Stimulated activated naive CD8-positive, alpha-beta T cell treated with anti-CD3 and anti-CD28 coated beads, Interleukin-15, Interleukin-2, amounts not matched to agents 100 U/mL and 50 U/mL, for 24 hours (primary cell): ENCODE results near the gene PDZD2.
"Not testable (repeated sequence)": the region's sequence is repeated elsewhere in the genome, so short reads cannot be mapped to it uniquely, and the experiment has no call there.

ENCODE experiments used
- ATAC-seq: fragments of 150-1000 bp; cut with Tn5 transposase; one replicate; pipeline ENCODE4 v1.10.0; 2021
- DNase-seq: peaks from one replicate; pipeline ENCODE4 v3.0.0; 2021

Gene PDZD2

GRCh38 chr5:31935496-31936369, 296.8 kb downstream of the PDZD2 start:
- no peak for DNase-seq
- ATAC-seq: no peak

DNA sequence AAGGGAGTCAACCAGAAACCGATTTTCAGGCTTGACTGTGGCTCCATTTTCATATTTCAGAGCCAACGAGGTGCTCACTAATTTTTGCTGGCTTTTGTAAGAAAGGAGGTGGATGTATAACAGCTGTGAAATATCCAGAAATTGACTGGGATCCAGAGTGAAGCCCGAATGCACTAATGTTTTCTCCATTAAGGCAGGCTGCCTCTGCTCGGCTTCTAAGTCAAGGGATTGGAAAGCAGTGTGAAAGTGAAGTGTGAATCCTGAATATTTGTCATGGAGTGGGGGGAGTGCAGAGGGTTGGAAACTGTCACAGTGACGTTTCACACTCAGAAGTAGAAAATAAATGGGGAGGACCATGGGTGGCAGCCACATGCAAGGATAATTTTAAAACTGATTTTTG, 297.8 kb downstream of the PDZD2 start:
- no peak for ATAC-seq
- no peak for DNase-seq

- ATAC-seq (no peak), DNase-seq (no peak)
These were observed 298.3 kb downstream of the PDZD2 start for GRCh38 chr5:31937226-31937625.

DNA sequence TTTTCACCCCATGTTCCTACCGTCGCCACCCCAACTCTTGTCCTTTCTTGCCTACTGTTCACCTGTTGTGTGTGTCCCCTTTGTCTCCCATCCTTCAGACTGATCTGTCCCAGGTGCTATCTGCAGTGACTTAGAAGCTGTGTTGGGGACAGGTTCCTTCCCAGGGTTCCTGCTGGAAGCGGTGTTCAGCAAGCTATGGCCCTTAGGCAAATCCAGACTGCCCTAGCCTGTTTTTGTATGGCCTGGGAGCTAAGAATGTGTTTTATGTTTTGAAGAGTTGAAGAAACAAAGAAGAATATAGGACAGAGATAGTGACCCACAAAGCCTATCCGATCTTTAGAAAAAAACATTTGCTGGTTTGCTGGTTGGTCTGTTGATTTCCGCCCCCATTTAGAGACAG, 298.8 kb downstream of the PDZD2 start:
- DNase-seq (no peak), ATAC-seq (no peak)

DNA sequence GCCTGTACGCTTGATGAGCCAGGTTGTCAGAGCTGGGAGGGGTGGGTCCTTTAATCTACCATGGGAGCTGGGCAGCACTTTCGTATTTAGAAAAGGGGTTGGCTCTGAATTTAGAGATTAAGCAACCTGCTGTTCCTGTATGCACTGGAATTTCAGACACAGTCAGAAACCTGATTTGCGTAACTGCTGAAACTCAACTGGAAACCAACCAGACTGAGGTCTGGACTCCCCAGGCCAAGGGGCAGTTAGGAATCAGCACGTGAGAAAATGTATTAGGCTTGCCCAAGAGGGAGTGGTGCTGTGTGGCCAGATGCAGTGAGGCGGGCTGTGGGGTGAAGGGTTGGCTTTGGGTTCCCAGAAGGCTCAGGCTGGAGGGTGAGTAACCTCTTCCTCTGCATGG, 300.2 kb downstream of the PDZD2 start:
- no peak for ATAC-seq
- DNase-seq: no peak

DNA sequence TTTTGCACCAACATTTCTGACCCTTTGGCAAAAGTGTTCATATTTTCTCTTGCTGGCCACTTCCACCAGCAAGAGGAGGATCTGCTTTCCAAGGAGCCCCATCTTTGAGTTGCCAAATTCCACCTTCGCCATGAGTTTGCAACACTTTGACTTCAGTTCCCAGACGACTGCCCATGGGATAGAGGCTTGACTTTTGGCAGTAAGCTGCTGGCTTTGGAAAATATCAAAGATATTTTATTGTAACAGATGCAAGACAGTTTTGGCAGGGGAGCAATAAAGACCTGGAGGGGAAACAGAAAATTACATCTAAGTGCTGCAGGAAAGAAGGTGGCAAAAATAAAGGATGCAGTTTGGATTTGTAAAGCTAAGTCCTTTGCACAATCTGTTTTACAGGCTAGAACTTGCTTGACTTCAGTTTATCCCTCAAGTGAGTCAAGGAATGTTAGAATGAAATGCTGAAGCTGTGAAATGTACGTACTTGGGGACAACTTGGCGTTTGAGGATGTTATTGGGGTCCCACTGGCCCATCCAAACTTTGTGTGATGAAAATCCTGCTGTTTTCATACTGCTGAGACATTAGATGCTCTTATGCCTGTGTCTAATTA, 302.3 kb downstream of the PDZD2 start:
- DNase-seq (no peak), ATAC-seq (no peak)

DNA sequence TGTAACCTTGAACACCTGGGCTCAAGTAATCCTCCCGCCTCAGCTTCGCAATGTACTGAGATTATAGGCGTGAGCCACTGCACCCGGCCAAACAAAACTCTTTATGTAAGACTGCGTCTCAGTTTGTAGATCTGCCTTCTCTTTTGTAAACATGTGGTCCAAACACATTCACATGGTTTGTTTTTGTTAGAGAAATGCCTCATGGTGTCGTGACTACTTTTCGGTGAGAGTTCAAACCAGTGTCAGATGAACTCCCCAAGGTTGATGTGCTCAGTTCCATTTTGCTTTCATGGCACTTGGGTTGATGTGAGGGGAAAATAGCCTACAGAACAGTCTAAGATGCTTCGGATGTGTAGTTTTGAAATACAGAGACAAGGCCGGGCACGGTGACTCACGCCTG, 303.6 kb downstream of the PDZD2 start:
- ATAC-seq (no peak), DNase-seq (no peak)

DNA sequence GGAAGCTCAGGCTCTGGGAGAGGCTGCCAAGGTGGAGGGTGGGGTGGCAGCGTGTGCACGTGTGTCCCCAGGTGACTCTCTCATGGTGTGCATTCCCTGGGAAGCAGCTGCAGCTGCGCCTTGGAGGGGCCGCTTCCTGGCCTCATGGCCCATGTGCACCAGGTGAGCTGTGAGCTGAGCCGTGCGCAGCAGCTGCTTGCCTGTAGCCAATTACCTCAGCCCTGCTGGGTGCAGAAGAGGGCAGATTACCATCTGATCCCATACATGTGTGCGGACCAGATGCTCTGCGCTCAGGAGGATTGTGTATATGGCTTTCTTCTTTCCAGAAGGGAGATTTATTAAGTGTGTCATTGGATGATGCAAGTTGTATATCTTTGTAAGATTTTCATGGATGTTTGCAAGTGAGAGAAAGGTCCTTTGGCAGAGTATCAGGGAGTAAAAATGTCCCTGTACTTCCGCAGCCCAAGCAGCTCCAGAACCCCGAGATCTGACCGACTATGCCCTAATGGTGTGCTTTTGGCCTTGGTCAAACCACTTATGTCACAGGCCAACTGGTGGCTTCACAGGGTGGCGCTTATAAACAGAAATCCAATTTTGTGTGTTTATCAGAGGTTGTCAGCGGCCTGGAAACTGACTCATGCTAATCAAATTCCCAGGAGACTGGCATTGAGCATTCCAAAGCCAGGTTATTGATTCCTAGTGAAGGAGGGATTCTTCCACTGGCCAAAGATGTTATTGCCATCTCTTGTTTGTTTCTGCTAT, 305.9 kb downstream of the PDZD2 start:
- DNase-seq (no peak), ATAC-seq (no peak)

GRCh38 chr5:31948006-31948405, 309.1 kb downstream of the PDZD2 start:
- no peak for DNase-seq
- no peak for ATAC-seq

DNA sequence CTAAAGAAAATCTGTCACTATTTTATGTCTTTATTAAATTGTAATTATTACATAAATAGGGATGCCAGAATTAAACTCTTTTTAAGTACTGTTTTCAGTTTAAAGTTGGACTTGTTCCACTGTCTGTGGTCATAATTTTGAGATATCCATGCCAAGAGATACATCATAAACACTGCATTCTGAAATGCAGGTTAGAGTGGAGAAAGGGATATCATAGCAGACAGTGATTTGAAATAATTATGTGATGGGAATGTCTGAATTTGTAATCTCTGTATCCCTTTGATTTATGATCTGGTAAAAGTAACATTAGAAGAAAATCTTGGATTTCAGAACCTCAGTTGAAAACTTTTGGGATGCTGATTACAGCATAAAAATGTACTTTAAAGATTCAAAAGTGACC, 313.1 kb downstream of the PDZD2 start:
- no peak for DNase-seq
- no peak for ATAC-seq

DNA sequence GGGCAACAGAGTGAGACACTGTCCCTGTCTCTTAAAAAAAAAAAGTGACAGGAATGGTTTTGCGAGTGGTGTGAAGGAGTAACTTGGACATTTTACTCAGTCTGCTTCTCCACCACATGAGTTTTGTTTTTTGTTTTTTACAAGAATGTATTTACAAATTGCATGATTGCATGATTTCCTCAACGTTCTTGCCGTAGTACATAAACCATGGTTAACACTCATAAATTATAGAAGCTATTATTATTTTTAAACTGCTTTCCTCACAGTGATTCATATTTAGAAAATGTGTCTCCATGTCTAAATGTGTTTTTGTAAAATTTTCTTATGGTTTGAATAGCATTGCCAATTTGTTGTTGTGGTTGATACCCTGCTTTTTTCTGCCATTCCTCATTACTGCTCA, 315.2 kb downstream of the PDZD2 start:
- DNase-seq: no peak
- no peak for ATAC-seq

DNA sequence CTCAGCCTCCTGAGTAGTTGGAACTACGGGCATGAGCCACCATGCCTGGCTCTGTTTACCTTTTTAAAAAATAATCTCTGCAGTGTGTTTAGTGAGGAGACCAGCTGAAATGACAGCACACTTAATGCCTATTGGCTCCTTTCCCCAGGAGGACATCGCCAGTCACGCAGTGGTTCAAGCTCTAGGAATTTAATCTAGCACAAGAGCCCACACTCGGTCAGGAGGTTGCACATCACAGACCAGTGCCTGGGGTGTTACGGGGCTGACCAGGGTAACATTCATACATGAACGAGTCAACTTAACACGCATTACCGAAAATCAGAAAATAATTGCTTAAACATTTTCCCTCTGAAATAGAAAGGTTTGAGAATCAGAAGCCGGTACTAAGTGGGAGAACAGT, 318.2 kb downstream of the PDZD2 start:
- ATAC-seq: no peak
- DNase-seq: no peak

DNA sequence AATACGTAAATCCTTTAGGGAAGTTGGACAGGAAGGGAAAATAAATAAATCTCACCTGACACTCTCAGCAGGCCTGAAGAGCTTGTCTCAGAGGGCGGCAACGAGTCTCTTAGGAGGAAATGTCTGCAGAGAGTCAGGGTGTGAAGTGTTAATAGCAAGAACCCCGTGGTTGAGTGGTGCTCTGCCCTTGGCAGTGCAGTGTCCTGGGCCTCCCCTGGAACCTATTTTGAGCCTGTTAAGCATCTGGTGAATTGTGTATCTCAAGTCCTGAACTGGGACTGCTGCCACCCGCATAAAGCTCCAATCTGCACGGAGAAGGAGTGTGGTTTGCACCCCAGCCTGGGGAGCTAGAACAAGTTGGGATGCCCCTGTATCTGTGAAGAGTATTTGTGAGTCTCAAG, 323.4 kb downstream of the PDZD2 start:
- DNase-seq (no peak), ATAC-seq (no peak)

- DNase-seq (no peak), ATAC-seq (peak; percentile 49)
These were observed 324.0 kb downstream of the PDZD2 start for GRCh38 chr5:31962871-31963307.

GRCh38 chr5:31963358-31964006, 324.6 kb downstream of the PDZD2 start:
- no peak for DNase-seq
- ATAC-seq: no peak

- ATAC-seq (no peak), DNase-seq (no peak)
These were observed 325.1 kb downstream of the PDZD2 start for GRCh38 chr5:31964007-31964360.

DNA sequence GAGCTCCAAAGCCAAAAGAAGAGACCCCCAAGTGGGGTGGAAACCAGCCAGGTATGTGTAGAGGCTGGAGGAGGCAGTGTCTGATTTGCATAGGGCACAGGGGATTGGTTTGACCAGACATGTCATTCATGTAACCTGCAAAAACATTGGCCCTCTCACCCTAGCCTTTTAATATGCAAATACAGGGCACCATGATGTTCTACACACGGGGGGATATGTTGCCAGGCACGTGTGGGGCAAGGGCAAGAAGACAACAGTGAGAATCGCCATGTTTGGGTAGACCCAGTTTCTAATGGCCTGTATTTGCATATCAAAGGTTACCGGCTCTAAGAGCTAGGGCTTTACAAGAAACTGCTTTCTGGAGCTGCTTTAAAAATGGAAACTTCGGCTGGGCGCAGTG, 326.3 kb downstream of the PDZD2 start:
- ATAC-seq: no peak
- no peak for DNase-seq

- DNase-seq (no peak), ATAC-seq (no peak)
These were observed 328.0 kb downstream of the PDZD2 start for GRCh38 chr5:31966936-31967335.

DNA sequence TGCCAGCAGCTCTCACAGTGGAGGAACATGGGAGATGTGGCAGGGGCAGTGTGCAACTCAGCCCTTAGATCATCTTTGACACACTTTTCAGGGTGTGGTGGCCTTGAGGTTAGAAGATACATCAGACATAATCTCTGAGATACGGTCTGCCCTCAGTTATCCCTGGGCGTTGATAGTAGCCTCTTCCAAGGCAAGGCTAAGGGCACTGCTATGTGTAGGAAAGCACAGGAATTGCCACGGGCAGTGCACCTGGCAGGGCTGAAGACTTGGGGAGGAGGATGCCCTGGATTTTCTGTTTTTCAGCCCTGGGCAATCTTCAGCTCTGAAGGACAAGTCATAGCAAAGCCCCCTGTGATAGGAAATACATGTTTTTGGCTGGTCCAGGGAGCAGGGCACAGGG, 328.5 kb downstream of the PDZD2 start:
- no peak for DNase-seq

DNA sequence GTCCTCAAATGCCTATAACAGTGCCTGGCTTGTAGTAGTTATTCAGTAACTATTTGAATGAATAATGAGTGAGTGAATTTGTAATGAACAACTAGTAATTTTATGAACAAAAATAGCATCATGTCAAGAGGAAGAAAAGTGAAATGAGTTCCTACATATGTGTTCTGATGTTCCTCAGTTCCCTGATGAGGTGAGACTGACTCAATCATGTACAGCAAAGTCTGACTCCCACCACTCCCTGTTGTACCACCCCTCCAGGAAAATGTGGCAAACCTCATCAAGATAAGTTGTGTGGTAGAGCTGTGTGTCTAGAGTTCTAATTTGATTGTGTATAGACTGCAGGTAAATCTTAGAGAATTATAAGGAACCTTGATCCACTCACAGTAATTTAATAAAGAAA, 333.6 kb downstream of the PDZD2 start:
- ATAC-seq: no peak
- DNase-seq: no peak

More for the DNA sequence above, 328.5 kb downstream of the PDZD2 start:
- no peak for ATAC-seq

DNA sequence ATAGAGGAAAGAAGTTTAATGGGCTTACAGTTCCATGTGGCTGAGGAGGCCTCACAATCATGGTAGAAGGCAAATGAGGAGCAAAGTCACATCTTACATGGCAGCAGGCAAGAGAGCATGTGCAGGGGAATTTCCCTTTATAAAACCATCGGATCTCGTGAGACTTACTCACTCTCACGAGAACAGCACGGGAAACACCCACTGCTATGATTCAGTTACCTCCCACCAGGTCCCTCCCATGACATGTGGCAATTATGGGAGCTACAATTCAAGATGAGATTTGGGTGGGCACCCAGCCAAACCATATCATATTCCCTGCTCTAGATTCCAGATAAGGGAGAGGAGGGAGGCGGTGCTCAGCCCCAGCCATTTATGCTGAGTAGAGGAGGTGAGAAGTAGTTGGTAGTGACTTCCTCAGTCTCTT, 336.3 kb downstream of the PDZD2 start:
- not testable (repeated sequence) for DNase-seq, ATAC-seq

DNA sequence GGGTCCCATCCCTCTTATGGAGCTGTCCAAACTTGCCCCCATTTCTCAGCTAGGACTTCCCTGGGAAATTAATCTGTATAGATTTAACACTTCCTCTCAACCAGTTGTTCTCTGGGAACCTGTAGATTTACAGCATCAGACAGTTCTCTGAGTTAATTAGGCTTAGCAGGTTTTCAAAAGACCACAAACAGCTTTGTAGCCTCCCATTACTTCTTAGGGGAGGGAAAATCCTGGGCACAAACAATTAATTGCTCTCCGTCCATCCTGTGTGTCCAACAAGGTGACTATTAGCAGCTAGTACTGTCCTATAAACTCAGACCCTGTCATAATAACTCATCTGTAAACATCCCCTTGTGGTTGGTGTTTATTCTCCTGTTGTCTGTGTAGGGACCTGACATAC, 337.2 kb downstream of the PDZD2 start:
- ATAC-seq (no peak), DNase-seq (no peak)
